Ovary (tissue), 3 donors: ENCODE data around the gene ROPN1L.

Experiments used
- POLR2A ChIP-seq: fragments of 450-650 bp; IDR thresholded peaks from one replicate; pipeline ENCODE4 v1.6.1; 2017; ENCODE audit warnings: antibody characterized with exemption, mild to moderate bottlenecking, moderate library complexity
- TF ChIP-seq, protein P1 (sequence below), 3 donors: fragments of 450-650 bp in 2 of 3; fragments of 200-600 bp in 1 of 3; IDR thresholded peaks; one replicate each; pipeline versions ENCODE4 v1.5.1 to v1.8.0; 2016 to 2022; ENCODE audit warnings: antibody characterized with exemption in 3 of 3, mild to moderate bottlenecking in 1 of 3
- donor health status: DM: no; HTN: no; CAD: no.

DNA sequence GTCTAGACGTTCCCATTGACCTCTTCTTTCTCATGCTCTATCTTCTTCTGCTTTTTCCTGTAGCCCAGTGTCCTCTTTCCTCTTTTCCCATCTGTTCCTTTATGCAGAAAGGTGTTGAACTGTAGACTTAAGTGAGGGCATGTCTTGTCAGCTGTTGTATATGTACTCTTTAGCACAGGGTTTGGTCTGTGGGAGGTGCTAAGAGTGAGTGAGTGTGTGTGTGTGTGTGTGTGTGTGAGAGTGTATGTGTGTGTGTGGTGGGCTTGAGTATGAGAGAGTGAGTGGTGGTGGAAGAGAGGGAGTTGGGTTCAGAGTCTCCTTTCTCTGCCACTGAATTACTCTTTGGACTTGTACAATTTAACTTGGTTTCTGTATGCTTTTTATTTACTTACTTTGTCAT is 10.3 kb upstream of the ROPN1L start:
- TF ChIP-seq POLR2A: no peak
- TF ChIP-seq, protein P1, sequence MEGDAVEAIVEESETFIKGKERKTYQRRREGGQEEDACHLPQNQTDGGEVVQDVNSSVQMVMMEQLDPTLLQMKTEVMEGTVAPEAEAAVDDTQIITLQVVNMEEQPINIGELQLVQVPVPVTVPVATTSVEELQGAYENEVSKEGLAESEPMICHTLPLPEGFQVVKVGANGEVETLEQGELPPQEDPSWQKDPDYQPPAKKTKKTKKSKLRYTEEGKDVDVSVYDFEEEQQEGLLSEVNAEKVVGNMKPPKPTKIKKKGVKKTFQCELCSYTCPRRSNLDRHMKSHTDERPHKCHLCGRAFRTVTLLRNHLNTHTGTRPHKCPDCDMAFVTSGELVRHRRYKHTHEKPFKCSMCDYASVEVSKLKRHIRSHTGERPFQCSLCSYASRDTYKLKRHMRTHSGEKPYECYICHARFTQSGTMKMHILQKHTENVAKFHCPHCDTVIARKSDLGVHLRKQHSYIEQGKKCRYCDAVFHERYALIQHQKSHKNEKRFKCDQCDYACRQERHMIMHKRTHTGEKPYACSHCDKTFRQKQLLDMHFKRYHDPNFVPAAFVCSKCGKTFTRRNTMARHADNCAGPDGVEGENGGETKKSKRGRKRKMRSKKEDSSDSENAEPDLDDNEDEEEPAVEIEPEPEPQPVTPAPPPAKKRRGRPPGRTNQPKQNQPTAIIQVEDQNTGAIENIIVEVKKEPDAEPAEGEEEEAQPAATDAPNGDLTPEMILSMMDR (IDR thresholded peaks at IDR 0.05): no peak
